ENCODE results near the gene ZMIZ2.
"Not testable (repeated sequence)": the region's sequence is repeated elsewhere in the genome, so short reads cannot be mapped to it uniquely, and the experiment has no call there.

Gene ZMIZ2

DNA sequence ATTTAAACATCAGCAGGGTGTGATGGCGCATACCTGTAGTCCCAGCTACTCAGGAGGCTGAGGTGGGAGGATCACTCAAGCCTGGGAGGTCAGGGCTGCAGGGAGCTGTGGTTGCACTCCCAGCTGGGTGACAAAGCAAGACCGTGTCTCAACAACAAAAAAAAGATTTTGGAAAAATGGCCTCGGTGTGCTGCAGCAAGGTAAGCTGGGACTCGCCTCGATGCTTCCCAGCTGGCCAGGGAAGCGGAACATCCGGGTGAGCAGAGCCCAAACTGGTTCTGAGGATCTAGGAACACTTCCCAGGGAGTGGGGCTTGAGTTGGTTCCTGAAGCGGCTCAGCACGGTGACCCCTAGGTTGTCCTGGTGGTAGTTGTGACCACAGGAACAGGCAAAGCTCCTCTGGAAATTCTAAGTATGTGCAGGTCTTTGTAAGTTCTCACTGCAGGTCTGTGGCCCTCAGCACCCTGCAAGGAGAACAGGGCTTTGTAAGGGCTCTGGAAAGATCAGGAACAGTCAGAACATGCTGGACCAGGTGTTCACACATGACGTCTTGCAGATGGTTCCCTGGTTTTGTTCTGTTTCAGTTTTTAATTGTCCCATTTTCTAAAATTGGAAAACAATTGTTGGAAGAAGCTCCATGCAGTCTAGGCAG lies 38.6 kb upstream of the ZMIZ2 start:
- H3K9me3 ChIP-seq (ENCODE audit: control insufficient read depth, low read depth, low read length), result no peaks in the 10 kb centered on the region
- H3K27me3 ChIP-seq (ENCODE audit: control insufficient read depth, insufficient read depth, low read length), result no peaks in the 10 kb centered on the region
- no peaks in the 10 kb centered on the region for H3K4me1 ChIP-seq (ENCODE audit: control insufficient read depth, low read depth, low read length)
- H3K9ac ChIP-seq (ENCODE audit: low read length), result no peak overlapping the region
- no peak overlapping the region for H3K27ac ChIP-seq (ENCODE audit: low read length)
- H3K36me3 ChIP-seq (ENCODE audit: control insufficient read depth, low read depth, low read length), result peaks cover 21% of the 10 kb centered on the region
- H3K4me3 ChIP-seq (ENCODE audit: low read length), result no peak overlapping the region

DNA sequence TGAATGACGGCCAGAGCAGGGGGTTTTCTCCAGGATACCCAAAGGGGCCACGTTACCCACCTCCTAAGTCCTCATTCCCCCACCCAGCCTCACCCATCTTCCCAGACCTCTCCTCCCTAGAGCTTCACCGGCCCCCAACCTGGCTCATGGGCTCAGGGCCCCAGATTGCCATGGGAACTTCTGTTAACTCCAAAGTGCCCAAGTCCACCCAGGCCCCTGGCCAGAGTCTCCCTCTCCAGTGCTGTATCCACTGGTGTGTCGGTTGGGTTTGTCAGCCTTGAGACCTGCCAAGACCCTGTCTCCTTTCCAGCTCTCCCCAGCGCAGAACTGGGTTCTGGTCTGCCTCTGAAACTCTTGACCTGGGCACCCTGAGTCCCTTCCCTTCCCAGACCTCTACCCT lies 37.1 kb upstream of the ZMIZ2 start:
- H3K9me3 ChIP-seq (ENCODE audit: control insufficient read depth, low read depth, low read length), result no peaks in the 10 kb centered on the region
- peaks cover 21% of the 10 kb centered on the region for H3K36me3 ChIP-seq (ENCODE audit: control insufficient read depth, low read depth, low read length)
- no peak overlapping the region for H3K9ac ChIP-seq (ENCODE audit: low read length)
- no peaks in the 10 kb centered on the region for H3K27me3 ChIP-seq (ENCODE audit: control insufficient read depth, insufficient read depth, low read length)
- no peak overlapping the region for H3K27ac ChIP-seq (ENCODE audit: low read length)
- H3K4me3 ChIP-seq (ENCODE audit: low read length), result no peak overlapping the region
- no peaks in the 10 kb centered on the region for H3K4me1 ChIP-seq (ENCODE audit: control insufficient read depth, low read depth, low read length)

- Histone ChIP-seq H3K36me3 (ENCODE audit: control insufficient read depth, low read depth, low read length) (peaks cover 21% of the 10 kb centered on the region), H3K4me3 (ENCODE audit: low read length) (no peak overlapping the region), H3K27me3 (ENCODE audit: control insufficient read depth, insufficient read depth, low read length) (no peaks in the 10 kb centered on the region), H3K27ac (ENCODE audit: low read length) (no peak overlapping the region), H3K9me3 (ENCODE audit: control insufficient read depth, low read depth, low read length) (no peaks in the 10 kb centered on the region), H3K9ac (ENCODE audit: low read length) (no peak overlapping the region), H3K4me1 (ENCODE audit: control insufficient read depth, low read depth, low read length) (no peaks in the 10 kb centered on the region)
Observed at GRCh38 chr7:44712012-44712411, 36.6 kb upstream of the ZMIZ2 start.

DNA sequence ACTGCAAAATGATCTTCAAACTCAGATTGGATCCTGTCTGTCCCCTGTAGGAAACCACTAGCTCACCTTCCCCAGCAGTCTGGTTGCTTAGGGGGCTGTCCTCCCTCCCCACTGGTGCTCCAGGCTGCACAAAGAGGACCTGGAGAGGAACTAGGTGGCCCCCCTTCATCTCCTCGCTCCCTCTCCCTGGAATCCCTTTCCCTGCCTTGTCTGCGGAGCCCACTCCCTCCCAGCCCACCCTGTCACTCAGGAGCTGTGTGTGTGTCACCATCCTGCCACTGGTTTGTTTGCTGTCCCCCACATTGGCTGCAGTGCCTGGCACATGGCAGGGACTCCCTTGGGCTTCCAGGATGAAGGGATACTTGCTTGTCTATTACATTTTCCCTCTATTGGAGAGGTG lies 35.5 kb upstream of the ZMIZ2 start:
- no peaks in the 10 kb centered on the region for H3K9me3 ChIP-seq (ENCODE audit: control insufficient read depth, low read depth, low read length)
- no peak overlapping the region for H3K27ac ChIP-seq (ENCODE audit: low read length)
- no peak overlapping the region for H3K9ac ChIP-seq (ENCODE audit: low read length)
- no peak overlapping the region for H3K4me3 ChIP-seq (ENCODE audit: low read length)
- no peaks in the 10 kb centered on the region for H3K4me1 ChIP-seq (ENCODE audit: control insufficient read depth, low read depth, low read length)
- no peaks in the 10 kb centered on the region for H3K27me3 ChIP-seq (ENCODE audit: control insufficient read depth, insufficient read depth, low read length)
- peaks cover 10% of the 10 kb centered on the region for H3K36me3 ChIP-seq (ENCODE audit: control insufficient read depth, low read depth, low read length)

DNA sequence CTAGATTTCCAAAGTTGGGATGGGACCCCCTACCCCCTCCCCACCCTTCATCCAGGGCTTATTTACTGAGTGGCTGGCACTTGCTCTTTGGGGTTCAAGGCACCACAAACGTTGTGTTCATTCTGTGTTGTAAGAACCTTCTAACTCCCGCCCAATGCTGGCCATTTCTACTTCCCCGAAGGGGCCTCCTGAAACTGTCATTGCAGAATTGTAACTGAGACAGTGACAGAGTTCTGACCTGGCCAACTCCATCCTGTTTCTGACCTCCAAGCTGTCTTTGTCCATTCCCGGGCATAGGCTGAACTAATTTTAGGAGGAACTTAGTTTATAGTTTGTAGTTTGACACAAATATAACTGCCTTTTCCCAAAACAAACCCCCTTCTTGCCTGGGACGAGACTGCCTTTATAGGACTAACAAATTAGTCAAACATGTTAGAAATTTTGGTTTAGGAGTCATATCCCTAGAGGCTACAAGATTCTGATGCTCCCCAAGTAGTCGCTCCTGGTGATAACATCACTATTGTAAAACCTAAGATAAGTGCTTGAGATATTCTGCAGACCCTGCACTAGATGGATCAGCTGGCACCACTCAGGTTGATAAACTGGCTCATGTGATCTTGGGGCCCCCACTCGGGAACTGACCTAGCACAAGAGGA lies 34.8 kb upstream of the ZMIZ2 start:
- Histone ChIP-seq H3K9ac (ENCODE audit: low read length) (no peak overlapping the region), H3K4me3 (ENCODE audit: low read length) (no peak overlapping the region), H3K27me3 (ENCODE audit: control insufficient read depth, insufficient read depth, low read length) (no peaks in the 10 kb centered on the region), H3K4me1 (ENCODE audit: control insufficient read depth, low read depth, low read length) (no peaks in the 10 kb centered on the region), H3K9me3 (ENCODE audit: control insufficient read depth, low read depth, low read length) (no peaks in the 10 kb centered on the region), H3K27ac (ENCODE audit: low read length) (no peak overlapping the region), H3K36me3 (ENCODE audit: control insufficient read depth, low read depth, low read length) (peaks cover 3% of the 10 kb centered on the region)

- Histone ChIP-seq H3K9me3 (ENCODE audit: control insufficient read depth, low read depth, low read length) (peaks cover 12% of the 10 kb centered on the region), H3K4me3 (ENCODE audit: low read length) (no peak overlapping the region), H3K36me3 (ENCODE audit: control insufficient read depth, low read depth, low read length) (no peaks in the 10 kb centered on the region), H3K9ac (ENCODE audit: low read length) (no peak overlapping the region), H3K27ac (ENCODE audit: low read length) (no peak overlapping the region), H3K4me1 (ENCODE audit: control insufficient read depth, low read depth, low read length) (no peaks in the 10 kb centered on the region), H3K27me3 (ENCODE audit: control insufficient read depth, insufficient read depth, low read length) (no peaks in the 10 kb centered on the region)
Observed at GRCh38 chr7:44716205-44716604, 32.4 kb upstream of the ZMIZ2 start.

GRCh38 chr7:44720301-44720700 lies 28.3 kb upstream of the ZMIZ2 start:
- no peaks in the 10 kb centered on the region for H3K36me3 ChIP-seq (ENCODE audit: control insufficient read depth, low read depth, low read length)
- no peaks in the 10 kb centered on the region for H3K4me1 ChIP-seq (ENCODE audit: control insufficient read depth, low read depth, low read length)
- peaks cover 14% of the 10 kb centered on the region for H3K9me3 ChIP-seq (ENCODE audit: control insufficient read depth, low read depth, low read length)
- H3K27ac ChIP-seq (ENCODE audit: low read length), result no peak overlapping the region
- no peaks in the 10 kb centered on the region for H3K27me3 ChIP-seq (ENCODE audit: control insufficient read depth, insufficient read depth, low read length)
- H3K9ac ChIP-seq (ENCODE audit: low read length), result no peak overlapping the region
- H3K4me3 ChIP-seq (ENCODE audit: low read length), result no peak overlapping the region

- no peaks in the 10 kb centered on the region for H3K27me3 ChIP-seq (ENCODE audit: control insufficient read depth, insufficient read depth, low read length)
- no peak overlapping the region for H3K9ac ChIP-seq (ENCODE audit: low read length)
- H3K27ac ChIP-seq (ENCODE audit: low read length), result no peak overlapping the region
- H3K4me3 ChIP-seq (ENCODE audit: low read length), result no peak overlapping the region
- H3K9me3 ChIP-seq (ENCODE audit: control insufficient read depth, low read depth, low read length), result peaks cover 14% of the 10 kb centered on the region
- no peaks in the 10 kb centered on the region for H3K4me1 ChIP-seq (ENCODE audit: control insufficient read depth, low read depth, low read length)
- H3K36me3 ChIP-seq (ENCODE audit: control insufficient read depth, low read depth, low read length), result no peaks in the 10 kb centered on the region
Observed at GRCh38 chr7:44724276-44724675, 24.4 kb upstream of the ZMIZ2 start.

DNA sequence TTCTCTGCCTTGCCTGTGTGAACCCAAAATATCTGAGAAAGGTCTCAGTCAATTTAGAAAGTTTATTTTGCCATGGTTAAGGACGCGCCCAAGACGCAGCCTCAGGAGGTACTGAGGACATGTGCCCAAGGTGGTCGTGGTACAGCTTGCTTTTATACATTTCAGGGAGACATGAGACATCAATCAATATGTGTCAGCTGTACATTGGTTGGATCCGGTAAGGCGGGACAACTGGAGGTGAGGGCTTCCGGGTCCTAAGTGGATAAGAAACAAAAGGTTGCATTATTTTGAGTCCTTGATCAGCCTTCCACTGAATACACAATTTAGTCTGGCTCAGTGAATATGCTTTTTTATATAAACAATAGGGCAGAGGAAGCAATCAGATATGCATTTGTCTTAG lies 22.4 kb upstream of the ZMIZ2 start:
- not testable (repeated sequence) for H3K36me3 ChIP-seq (ENCODE audit: control insufficient read depth, low read depth, low read length); H3K9me3 ChIP-seq (ENCODE audit: control insufficient read depth, low read depth, low read length); H3K4me1 ChIP-seq (ENCODE audit: control insufficient read depth, low read depth, low read length); H3K27me3 ChIP-seq (ENCODE audit: control insufficient read depth, insufficient read depth, low read length); H3K4me3 ChIP-seq (ENCODE audit: low read length); H3K9ac ChIP-seq (ENCODE audit: low read length); H3K27ac ChIP-seq (ENCODE audit: low read length)

DNA sequence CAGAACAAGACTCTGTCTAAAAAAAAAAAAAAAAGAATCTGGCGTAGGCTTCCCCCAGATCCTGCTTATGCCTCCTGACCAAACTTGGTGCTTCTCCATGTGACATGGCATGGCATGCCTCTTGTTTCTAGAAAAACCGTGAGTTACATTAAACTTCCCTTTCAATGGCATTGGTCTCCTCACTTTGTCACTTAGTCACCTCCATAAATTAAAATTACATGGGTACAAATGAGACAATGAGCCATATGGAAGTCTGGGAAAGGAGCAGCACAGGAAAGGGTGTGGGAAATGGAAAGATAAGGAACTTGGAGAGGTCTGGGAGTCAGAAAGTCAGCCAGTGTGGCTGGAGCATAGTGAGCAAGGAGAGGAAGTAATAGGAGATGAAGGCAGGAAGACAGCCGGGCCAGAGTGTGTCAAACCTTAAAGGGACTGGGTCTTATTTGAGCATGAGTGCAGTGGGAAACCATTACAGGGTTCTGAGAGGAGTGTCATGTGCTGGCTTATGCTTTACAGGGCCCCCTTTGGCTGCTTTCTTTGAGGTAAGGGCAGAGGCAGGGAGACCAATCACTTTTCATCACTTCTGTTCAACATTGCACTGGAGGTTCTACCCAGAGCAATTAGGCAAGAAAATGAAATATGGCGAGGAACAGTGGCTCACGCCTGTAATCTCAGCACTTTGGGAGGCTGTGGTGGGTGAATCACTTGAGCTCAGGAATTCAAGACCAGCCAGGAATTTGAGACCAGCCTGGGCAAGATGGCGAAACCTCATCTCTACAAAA lies 21.3 kb upstream of the ZMIZ2 start:
- no peaks in the 10 kb centered on the region for H3K4me1 ChIP-seq (ENCODE audit: control insufficient read depth, low read depth, low read length)
- no peak overlapping the region for H3K4me3 ChIP-seq (ENCODE audit: low read length)
- H3K9ac ChIP-seq (ENCODE audit: low read length), result no peak overlapping the region
- no peak overlapping the region for H3K27ac ChIP-seq (ENCODE audit: low read length)
- H3K27me3 ChIP-seq (ENCODE audit: control insufficient read depth, insufficient read depth, low read length), result no peaks in the 10 kb centered on the region
- H3K9me3 ChIP-seq (ENCODE audit: control insufficient read depth, low read depth, low read length), result no peaks in the 10 kb centered on the region
- no peaks in the 10 kb centered on the region for H3K36me3 ChIP-seq (ENCODE audit: control insufficient read depth, low read depth, low read length)

GRCh38 chr7:44727937-44728262 lies 20.7 kb upstream of the ZMIZ2 start:
- Histone ChIP-seq H3K9ac (ENCODE audit: low read length) (no peak overlapping the region), H3K36me3 (ENCODE audit: control insufficient read depth, low read depth, low read length) (no peaks in the 10 kb centered on the region), H3K27ac (ENCODE audit: low read length) (no peak overlapping the region), H3K27me3 (ENCODE audit: control insufficient read depth, insufficient read depth, low read length) (no peaks in the 10 kb centered on the region), H3K4me1 (ENCODE audit: control insufficient read depth, low read depth, low read length) (no peaks in the 10 kb centered on the region), H3K4me3 (ENCODE audit: low read length) (no peak overlapping the region), H3K9me3 (ENCODE audit: control insufficient read depth, low read depth, low read length) (no peaks in the 10 kb centered on the region)
